ENCODE data around the gene LDOC1. TPM values are rescaled to one million over a fixed set of nuclear protein-coding genes. Genes with fewer than 3 reads are reported as not detected.

Gene LDOC1
- total RNA-seq, 2 donors from 2014 or later: 2.0 to 3.1 TPM

GRCh38 chrX:141127146-141127545, 49.8 kb downstream of the LDOC1 start:
- H3K4me1 ChIP-seq: no peaks in the 10 kb centered on the region
- TF ChIP-seq CTCF (IDR thresholded peaks at IDR 0.05): no peak
- TF ChIP-seq POLR2A (IDR thresholded peaks at IDR 0.05): no peak
- H3K27ac ChIP-seq: no peak overlapping the region
- H3K4me3 ChIP-seq: no peak overlapping the region
- intact Hi-C loops (cut with DNase I): no loop called here
- DNase-seq (no peak), ATAC-seq (no peak)
- H3K27me3 ChIP-seq: no peaks in the 10 kb centered on the region
- H3K9me3 ChIP-seq: no peaks in the 10 kb centered on the region
- WGBS, 2 donors: 58 to 61% methylated on average over 2 of the region's 2 CpGs
- H3K36me3 ChIP-seq (replicated peaks in 1 of 2; ENCODE audit: insufficient read depth in 1 of 2, low read depth in 2 of 2): no peaks in the 10 kb centered on the region

Other genes with a start within 250 kb of the LDOC1 start
- not detected for gene SPANXB1, start 174.5 kb downstream of the LDOC1 start, total RNA-seq
- not detected for gene SPANXC, start 65.4 kb upstream of the LDOC1 start, total RNA-seq

All from body of pancreas (tissue), 4 donors.